ENCODE data around the gene RYK. TPM values are rescaled to one million over a fixed set of nuclear protein-coding genes. Genes with fewer than 3 reads are reported as not detected.

Gene RYK
- total RNA-seq, 4 donors from 2014 or later: 92.7 to 133 (median 115) TPM

GRCh38 chr3:134134240-134134639, 116.4 kb downstream of the RYK start:
- no CpG with 5 or more reads among the region's 1 CpG for WGBS, 2 donors (ENCODE audit: low coverage in 1 of 2)
- TF ChIP-seq POLR2A (IDR thresholded peaks at IDR 0.05): no peak
- no peak for TF ChIP-seq POLR2AphosphoS5 (IDR thresholded peaks at IDR 0.05)
- no peak for TF ChIP-seq EP300 (IDR thresholded peaks at IDR 0.05)
- no peak for TF ChIP-seq CTCF (IDR thresholded peaks at IDR 0.05)
- H3K36me3 ChIP-seq: peaks cover 0 to 2% of the 10 kb centered on the region in 2 donors
- H3K9me3 ChIP-seq: no peaks in the 10 kb centered on the region
- H3K27me3 ChIP-seq: no peaks in the 10 kb centered on the region
- H3K4me1 ChIP-seq: no peaks in the 10 kb centered on the region
- H3K27ac ChIP-seq: no peak overlapping the region
- ATAC-seq: peak; percentile 22
- H3K4me3 ChIP-seq: no peak overlapping the region

- Histone ChIP-seq H3K36me3 (peaks cover 0 to 10% of the 10 kb centered on the region in 2 donors), H3K27ac (no peak overlapping the region), H3K9me3 (no peaks in the 10 kb centered on the region), H3K4me3 (no peak overlapping the region), H3K27me3 (no peaks in the 10 kb centered on the region), H3K4me1 (no peaks in the 10 kb centered on the region)
- WGBS, 2 donors (ENCODE audit: low coverage in 1 of 2): 46% methylated on average over 3 of the region's 3 CpGs
- TF ChIP-seq EP300 (IDR thresholded peaks at IDR 0.05) (no peak), POLR2A (IDR thresholded peaks at IDR 0.05) (no peak), POLR2AphosphoS5 (IDR thresholded peaks at IDR 0.05) (no peak), CTCF (IDR thresholded peaks at IDR 0.05) (no peak)
- ATAC-seq: no peak
Observed at GRCh38 chr3:134132961-134133360, 117.7 kb downstream of the RYK start.

- no peak overlapping the region for H3K27ac ChIP-seq
- WGBS, 2 donors (ENCODE audit: low coverage in 1 of 2): 44 to 83% methylated on average over 1 of the region's 1 CpG
Observed at GRCh38 chr3:134126153-134126552, 124.5 kb downstream of the RYK start.

GRCh38 chr3:134114726-134115125, 135.9 kb downstream of the RYK start:
- TF ChIP-seq POLR2AphosphoS5 (IDR thresholded peaks at IDR 0.05) (no peak), CTCF (IDR thresholded peaks at IDR 0.05) (no peak), POLR2A (IDR thresholded peaks at IDR 0.05) (no peak), EP300 (IDR thresholded peaks at IDR 0.05) (no peak)
- Histone ChIP-seq H3K27ac (no peak overlapping the region), H3K4me3 (no peak overlapping the region), H3K9me3 (peaks cover 0 to 30% (median 0%) of the 10 kb centered on the region in 3 donors), H3K4me1 (no peaks in the 10 kb centered on the region), H3K36me3 (no peaks in the 10 kb centered on the region), H3K27me3 (no peaks in the 10 kb centered on the region)
- ATAC-seq: no peak
- 88% methylated on average over 2 of the region's 2 CpGs for WGBS, 2 donors (ENCODE audit: low coverage in 1 of 2)

More at GRCh38 chr3:134126153-134126552, 124.5 kb downstream of the RYK start:
- H3K36me3 ChIP-seq: peaks cover 0 to 10% of the 10 kb centered on the region in 2 donors
- ATAC-seq: no peak
- no peaks in the 10 kb centered on the region for H3K9me3 ChIP-seq
- no peaks in the 10 kb centered on the region for H3K4me1 ChIP-seq
- H3K4me3 ChIP-seq: no peak overlapping the region
- H3K27me3 ChIP-seq: no peaks in the 10 kb centered on the region
- TF ChIP-seq EP300 (IDR thresholded peaks at IDR 0.05): no peak
- no peak for TF ChIP-seq POLR2AphosphoS5 (IDR thresholded peaks at IDR 0.05)
- TF ChIP-seq POLR2A (IDR thresholded peaks at IDR 0.05): no peak
- TF ChIP-seq CTCF (IDR thresholded peaks at IDR 0.05): no peak

GRCh38 chr3:134111616-134112015, 139.0 kb downstream of the RYK start:
- Histone ChIP-seq H3K27me3 (no peaks in the 10 kb centered on the region), H3K27ac (no peak overlapping the region), H3K4me3 (no peak overlapping the region), H3K36me3 (no peaks in the 10 kb centered on the region), H3K9me3 (peaks cover 0 to 7% (median 0%) of the 10 kb centered on the region in 3 donors), H3K4me1 (no peaks in the 10 kb centered on the region)
- ATAC-seq: no peak
- TF ChIP-seq CTCF (IDR thresholded peaks at IDR 0.05): no peak
- no peak for TF ChIP-seq POLR2AphosphoS5 (IDR thresholded peaks at IDR 0.05)
- TF ChIP-seq POLR2A (IDR thresholded peaks at IDR 0.05): no peak
- no peak for TF ChIP-seq EP300 (IDR thresholded peaks at IDR 0.05)
- 81 to 84% methylated on average over 2 of the region's 2 CpGs for WGBS, 2 donors (ENCODE audit: low coverage in 1 of 2)

Measured in gastroesophageal sphincter (tissue), 4 donors.